Caco-2 (cell line): Measurements from ENCODE around the gene EPHA2. TPM values are rescaled to one million over a fixed set of nuclear protein-coding genes. Genes with fewer than 3 reads are reported as not detected.

Source experiments
- BruUV-seq: library from RNA; stranded (reverse); fragments of 400-500 nt; replicated peaks from 2 replicates; lab custom pipeline; 2021; lab: Mats Ljungman, UMichigan
- CTCF ChIA-PET: fragments of 300-600 bp; sonication (Branson Sonifier 250); formaldehyde crosslinking; loops from one replicate; lab custom pipeline; 2022; ENCODE audit warnings: antibody characterized with exemption; lab: Charles Lee
- POLR2A ChIA-PET: fragments of 300-600 bp; sonication (Branson Sonifier 250); formaldehyde crosslinking; loops from one replicate; lab custom pipeline; 2022; ENCODE audit warnings: antibody characterized with exemption; lab: Charles Lee
- DNase-seq, 2 experiments: peaks; one replicate each; pipeline versions ENCODE4 v3.0.0 to v3.0.0-alpha.2; 2020 to 2022
- H3K27me3 ChIP-seq: replicated peaks from 2 replicates; pipeline ENCODE4 v1.6.0; 2011; ENCODE audit warnings: low read length; ENCODE audit not compliant: control insufficient read depth, insufficient read depth
- H3K36me3 ChIP-seq: 2 replicates; pipeline ENCODE4 v1.5.1; 2011; ENCODE audit warnings: low read length; ENCODE audit not compliant: control insufficient read depth, insufficient read depth
- H3K4me1 ChIP-seq: fragments of 250-450 bp; sonication (Bioruptor Pico); 2 replicates; pipeline ENCODE4 v1.5.1; 2020; ENCODE audit warnings: mild to moderate bottlenecking
- H3K4me3 ChIP-seq: 2 replicates; pipeline ENCODE4 v1.5.1; 2011; ENCODE audit warnings: low read depth, mild to moderate bottlenecking, control low read depth, low read length
- H3K9me3 ChIP-seq: fragments of 250-450 bp; sonication (Bioruptor Pico); 2 replicates; pipeline ENCODE4 v1.5.1; 2020; ENCODE audit warnings: mild to moderate bottlenecking, moderate library complexity
- H3K27ac Mint-ChIP-seq: one replicate; pipeline ENCODE4 v1.8.0; 2022; ENCODE audit warnings: mixed read lengths; ENCODE audit not compliant: unreplicated experiment
- H3K27me3 Mint-ChIP-seq: one replicate; pipeline ENCODE4 v1.8.0; 2022; ENCODE audit warnings: mixed read lengths; ENCODE audit not compliant: insufficient read depth, unreplicated experiment
- H3K36me3 Mint-ChIP-seq: one replicate; pipeline ENCODE4 v1.8.0; 2022; ENCODE audit warnings: mild to moderate bottlenecking, mixed read lengths; ENCODE audit not compliant: insufficient read depth, unreplicated experiment
- H3K4me1 Mint-ChIP-seq: one replicate; pipeline ENCODE4 v1.8.0; 2022; ENCODE audit warnings: low read depth, mixed read lengths; ENCODE audit not compliant: unreplicated experiment
- H3K4me3 Mint-ChIP-seq: one replicate; pipeline ENCODE4 v1.8.0; 2022; ENCODE audit warnings: mild to moderate bottlenecking, moderate library complexity, mixed read lengths; ENCODE audit not compliant: unreplicated experiment
- H3K9me3 Mint-ChIP-seq: one replicate; pipeline ENCODE4 v1.8.0; 2022; ENCODE audit warnings: mixed read lengths; ENCODE audit not compliant: unreplicated experiment
- intact Hi-C: fragments of 100-400 bp; cut with micrococcal nuclease; formaldehyde crosslinking; loops from one replicate; pipeline ENCODE4 v1.10.0; 2022; ENCODE audit not compliant: unreplicated experiment
- total RNA-seq: library from RNA; stranded (reverse); gene quantifications from 2 replicates; pipeline ENCODE4 v1.2.3, GENCODE V29; 2022
- TF ChIP-seq, protein P1 (sequence below), 2 experiments: fragments of 200-600 bp in 1 of 2; IDR thresholded peaks; 1 replicate in 1 of 2; 2 replicates in 1 of 2; pipeline versions ENCODE4 v1.5.1 to v1.8.0; 2011 to 2022; ENCODE audit warnings: antibody characterized with exemption in 1 of 2, control low read depth in 1 of 2, inconsistent platforms in 1 of 2, low read depth in 1 of 2, low read length in 1 of 2, mild to moderate bottlenecking in 1 of 2, moderate library complexity in 1 of 2; ENCODE audit not compliant: insufficient read depth in 1 of 2, severe bottlenecking in 1 of 2, unreplicated experiment in 1 of 2

EPHA2 gene
- total RNA-seq, 1 experiment from 2014 or later, result 31.2 TPM

- intact Hi-C loops, result no loop called here
- H3K4me3 Mint-ChIP-seq, result peak overlapping the region; percentile 55
- CTCF ChIA-PET, result interaction anchor here (0.7 to 1.0 kb wide), 3 partner anchors 97 to 105 kb away, joined by 3 to 4 read pairs (median 3); partner anchors contain the start of gene FAM131C
Measured at GRCh38 chr1:16178596-16179497, 23.0 kb upstream of the EPHA2 start.

GRCh38 chr1:16177306-16177705 lies 21.4 kb upstream of the EPHA2 start:
- no peaks in the 10 kb centered on the region for H3K9me3 Mint-ChIP-seq
- Histone ChIP-seq H3K36me3 (no peaks in the 10 kb centered on the region), H3K4me1 (peaks cover 62% of the 10 kb centered on the region), H3K4me3 (no peak overlapping the region), H3K9me3 (no peaks in the 10 kb centered on the region), H3K27me3 (no peaks in the 10 kb centered on the region)
- intact Hi-C loops, result no loop called here
- POLR2A ChIA-PET, result no interaction called here
- DNase-seq, result no peak
- no peaks in the 10 kb centered on the region for H3K27me3 Mint-ChIP-seq
- TF ChIP-seq, protein P1, sequence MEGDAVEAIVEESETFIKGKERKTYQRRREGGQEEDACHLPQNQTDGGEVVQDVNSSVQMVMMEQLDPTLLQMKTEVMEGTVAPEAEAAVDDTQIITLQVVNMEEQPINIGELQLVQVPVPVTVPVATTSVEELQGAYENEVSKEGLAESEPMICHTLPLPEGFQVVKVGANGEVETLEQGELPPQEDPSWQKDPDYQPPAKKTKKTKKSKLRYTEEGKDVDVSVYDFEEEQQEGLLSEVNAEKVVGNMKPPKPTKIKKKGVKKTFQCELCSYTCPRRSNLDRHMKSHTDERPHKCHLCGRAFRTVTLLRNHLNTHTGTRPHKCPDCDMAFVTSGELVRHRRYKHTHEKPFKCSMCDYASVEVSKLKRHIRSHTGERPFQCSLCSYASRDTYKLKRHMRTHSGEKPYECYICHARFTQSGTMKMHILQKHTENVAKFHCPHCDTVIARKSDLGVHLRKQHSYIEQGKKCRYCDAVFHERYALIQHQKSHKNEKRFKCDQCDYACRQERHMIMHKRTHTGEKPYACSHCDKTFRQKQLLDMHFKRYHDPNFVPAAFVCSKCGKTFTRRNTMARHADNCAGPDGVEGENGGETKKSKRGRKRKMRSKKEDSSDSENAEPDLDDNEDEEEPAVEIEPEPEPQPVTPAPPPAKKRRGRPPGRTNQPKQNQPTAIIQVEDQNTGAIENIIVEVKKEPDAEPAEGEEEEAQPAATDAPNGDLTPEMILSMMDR (IDR thresholded peaks at IDR 0.05; ENCODE audit: insufficient read depth in 1 of 2, low read depth in 1 of 2, low read length in 1 of 2, severe bottlenecking in 1 of 2, unreplicated experiment in 1 of 2), result no peak
- H3K36me3 Mint-ChIP-seq, result peaks cover 9% of the 10 kb centered on the region
- H3K4me3 Mint-ChIP-seq, result no peak overlapping the region
- H3K27ac Mint-ChIP-seq, result no peak overlapping the region
- H3K4me1 Mint-ChIP-seq, result peaks cover 46% of the 10 kb centered on the region
- CTCF ChIA-PET, result no interaction called here
- no TSS peak for BruUV-seq

More at GRCh38 chr1:16178596-16179497, 23.0 kb upstream of the EPHA2 start:
- peak; percentile 65 to 79 for DNase-seq
- Histone ChIP-seq H3K9me3 (no peaks in the 10 kb centered on the region), H3K4me3 (no peak overlapping the region), H3K27me3 (no peaks in the 10 kb centered on the region), H3K36me3 (no peaks in the 10 kb centered on the region), H3K4me1 (peaks cover 58% of the 10 kb centered on the region)
- peak overlapping the region; percentile 88 for H3K27ac Mint-ChIP-seq
- POLR2A ChIA-PET, result interaction anchor here (0.6 to 1.3 kb wide), 4 partner anchors 22 to 100 kb away, joined by 3 to 12 read pairs (median 4); no protein-coding TSS in a partner anchor
- no peaks in the 10 kb centered on the region for H3K27me3 Mint-ChIP-seq
- H3K9me3 Mint-ChIP-seq, result no peaks in the 10 kb centered on the region
- peaks cover 9% of the 10 kb centered on the region for H3K36me3 Mint-ChIP-seq
- TF ChIP-seq, protein P1 (IDR thresholded peaks at IDR 0.05; ENCODE audit: insufficient read depth in 1 of 2, low read depth in 1 of 2, low read length in 1 of 2, severe bottlenecking in 1 of 2, unreplicated experiment in 1 of 2), result no peak
- BruUV-seq, result TSS peak; percentile 72
- H3K4me1 Mint-ChIP-seq, result peaks cover 45% of the 10 kb centered on the region

- Mint-ChIP-seq H3K36me3 (peaks cover 9% of the 10 kb centered on the region), H3K27me3 (no peaks in the 10 kb centered on the region), H3K4me3 (no peak overlapping the region), H3K9me3 (no peaks in the 10 kb centered on the region), H3K27ac (peak overlapping the region; percentile 1), H3K4me1 (peaks cover 39% of the 10 kb centered on the region)
- Histone ChIP-seq H3K4me3 (no peak overlapping the region), H3K9me3 (no peaks in the 10 kb centered on the region), H3K4me1 (peaks cover 62% of the 10 kb centered on the region), H3K36me3 (no peaks in the 10 kb centered on the region), H3K27me3 (no peaks in the 10 kb centered on the region)
- TF ChIP-seq, protein P1 (IDR thresholded peaks at IDR 0.05; ENCODE audit: insufficient read depth in 1 of 2, low read depth in 1 of 2, low read length in 1 of 2, severe bottlenecking in 1 of 2, unreplicated experiment in 1 of 2), result no peak
- BruUV-seq, result no TSS peak
- POLR2A ChIA-PET, result no interaction called here
- CTCF ChIA-PET, result no interaction called here
- no peak for DNase-seq
- intact Hi-C loops, result no loop called here
Measured at GRCh38 chr1:16176653-16177052, 20.8 kb upstream of the EPHA2 start.
